ENCODE data around the gene CSTF1.

CSTF1 gene

GRCh38 chr20:56431471-56431870 lies 39.0 kb downstream of the CSTF1 start:
- DNase-seq: no peak
- TF ChIP-seq POLR2A (IDR thresholded peaks at IDR 0.05; ENCODE audit: low read length): no peak
- no peak for TF ChIP-seq GATA1 (IDR thresholded peaks at IDR 0.05; ENCODE audit: low read depth, low read length)

- TF ChIP-seq GATA1 (IDR thresholded peaks at IDR 0.05; ENCODE audit: low read depth, low read length) (no peak), POLR2A (IDR thresholded peaks at IDR 0.05; ENCODE audit: low read length) (no peak)
- DNase-seq: no peak
Measured at GRCh38 chr20:56433221-56433879, 40.9 kb downstream of the CSTF1 start.

GRCh38 chr20:56433880-56434255 lies 41.4 kb downstream of the CSTF1 start:
- no peak for DNase-seq
- no peak for TF ChIP-seq GATA1 (IDR thresholded peaks at IDR 0.05; ENCODE audit: low read depth, low read length)
- TF ChIP-seq POLR2A (IDR thresholded peaks at IDR 0.05; ENCODE audit: low read length): no peak

- TF ChIP-seq GATA1 (IDR thresholded peaks at IDR 0.05; ENCODE audit: low read depth, low read length) (no peak), POLR2A (IDR thresholded peaks at IDR 0.05; ENCODE audit: low read length) (no peak)
- DNase-seq: no peak
Measured at GRCh38 chr20:56437196-56437960, 44.9 kb downstream of the CSTF1 start.

GRCh38 chr20:56438284-56438683 lies 45.8 kb downstream of the CSTF1 start:
- TF ChIP-seq GATA1 (IDR thresholded peaks at IDR 0.05; ENCODE audit: low read depth, low read length) (no peak), POLR2A (IDR thresholded peaks at IDR 0.05; ENCODE audit: low read length) (no peak)
- DNase-seq: no peak

- no peak for TF ChIP-seq POLR2A (IDR thresholded peaks at IDR 0.05; ENCODE audit: low read length)
- no peak for TF ChIP-seq GATA1 (IDR thresholded peaks at IDR 0.05; ENCODE audit: low read depth, low read length)
- no peak for DNase-seq
Measured at GRCh38 chr20:56439771-56440291, 47.4 kb downstream of the CSTF1 start.

- TF ChIP-seq GATA1 (IDR thresholded peaks at IDR 0.05; ENCODE audit: low read depth, low read length) (no peak), POLR2A (IDR thresholded peaks at IDR 0.05; ENCODE audit: low read length) (no peak)
- no peak for DNase-seq
Measured at GRCh38 chr20:56440346-56441007, 48.0 kb downstream of the CSTF1 start.

GRCh38 chr20:56442389-56443365 lies 50.2 kb downstream of the CSTF1 start:
- TF ChIP-seq POLR2A (IDR thresholded peaks at IDR 0.05; ENCODE audit: low read length) (no peak), GATA1 (IDR thresholded peaks at IDR 0.05; ENCODE audit: low read depth, low read length) (no peak)
- DNase-seq: no peak

- TF ChIP-seq GATA1 (IDR thresholded peaks at IDR 0.05; ENCODE audit: low read depth, low read length) (no peak), POLR2A (IDR thresholded peaks at IDR 0.05; ENCODE audit: low read length) (no peak)
- DNase-seq: no peak
Measured at GRCh38 chr20:56443654-56444540, 51.5 kb downstream of the CSTF1 start.

GRCh38 chr20:56445130-56445529 lies 52.7 kb downstream of the CSTF1 start:
- DNase-seq: no peak
- TF ChIP-seq POLR2A (IDR thresholded peaks at IDR 0.05; ENCODE audit: low read length) (no peak), GATA1 (IDR thresholded peaks at IDR 0.05; ENCODE audit: low read depth, low read length) (no peak)

- no peak for DNase-seq
- TF ChIP-seq GATA1 (IDR thresholded peaks at IDR 0.05; ENCODE audit: low read depth, low read length) (no peak), POLR2A (IDR thresholded peaks at IDR 0.05; ENCODE audit: low read length) (no peak)
Measured at GRCh38 chr20:56445540-56445939, 53.1 kb downstream of the CSTF1 start.

- DNase-seq: no peak
- TF ChIP-seq POLR2A (IDR thresholded peaks at IDR 0.05; ENCODE audit: low read length): no peak
- no peak for TF ChIP-seq GATA1 (IDR thresholded peaks at IDR 0.05; ENCODE audit: low read depth, low read length)
Measured at GRCh38 chr20:56447227-56447626, 54.8 kb downstream of the CSTF1 start.

Data from erythroblast (primary cell).